Astrocyte (in vitro differentiated cells and primary cell): ENCODE data around the gene P2RY6. TPM values are rescaled to one million over a fixed set of nuclear protein-coding genes. Genes with fewer than 3 reads are reported as not detected.
A peak's percentile ranks its signal among the peaks of the same experiment; 100 is the strongest.

ENCODE experiments used
- DNase-seq: peaks from one replicate; pipeline ENCODE4 v3.0.0-alpha.2; 2010; ENCODE audit warnings: low read depth
- FAIRE-seq: peaks from 2 replicates; lab custom pipeline; 2011; peaks lifted over from hg19 to GRCh38; lab: Jason Lieb, UNC
- H2AFZ ChIP-seq: 2 replicates; pipeline ENCODE4 v1.6.0; 2012; ENCODE audit warnings: low read depth, low read length, inconsistent platforms
- H3K27ac ChIP-seq: 2 replicates; pipeline ENCODE4 v1.5.1; 2011; ENCODE audit warnings: low read depth, low read length, inconsistent platforms
- H3K27me3 ChIP-seq: 2 replicates; pipeline ENCODE4 v1.6.0; 2011; ENCODE audit warnings: low read length, inconsistent platforms; ENCODE audit not compliant: insufficient read depth
- H3K36me3 ChIP-seq: 2 replicates; pipeline ENCODE4 v1.5.1; 2011; ENCODE audit warnings: low read length, inconsistent platforms; ENCODE audit not compliant: insufficient read depth
- H3K4me1 ChIP-seq: 2 replicates; pipeline ENCODE4 v1.5.1; 2011; ENCODE audit warnings: low read length, inconsistent platforms; ENCODE audit not compliant: insufficient read depth
- H3K4me2 ChIP-seq: 2 replicates; pipeline ENCODE4 v1.6.0; 2012; ENCODE audit warnings: low read length, inconsistent platforms
- H3K4me3 ChIP-seq: 2 replicates; pipeline ENCODE4 v1.5.1; 2011; ENCODE audit warnings: low read depth, mild to moderate bottlenecking, low read length, inconsistent platforms; ENCODE audit not compliant: insufficient read depth
- H3K79me2 ChIP-seq: 2 replicates; pipeline ENCODE4 v1.6.0; 2012; ENCODE audit warnings: mild to moderate bottlenecking, low read length, inconsistent platforms; ENCODE audit not compliant: insufficient read depth
- H3K9ac ChIP-seq: 2 replicates; pipeline ENCODE4 v1.6.0; 2012; ENCODE audit warnings: mild to moderate bottlenecking, low read length, inconsistent platforms
- H3K9me3 ChIP-seq: 2 replicates; pipeline ENCODE4 v1.5.1; 2012; ENCODE audit warnings: low read depth, mild to moderate bottlenecking, low read length, inconsistent platforms; ENCODE audit not compliant: insufficient read depth
- H4K20me1 ChIP-seq: 2 replicates; pipeline ENCODE4 v1.6.0; 2012; ENCODE audit warnings: low read length, inconsistent platforms; ENCODE audit not compliant: insufficient read depth
- H3K27ac Mint-ChIP-seq: one replicate; pipeline ENCODE4 v1.8.0; 2021; ENCODE audit warnings: mild to moderate bottlenecking, mixed read lengths; ENCODE audit not compliant: unreplicated experiment
- H3K27me3 Mint-ChIP-seq: one replicate; pipeline ENCODE4 v1.8.0; 2021; ENCODE audit warnings: low read depth, mixed read lengths; ENCODE audit not compliant: unreplicated experiment
- H3K36me3 Mint-ChIP-seq: one replicate; pipeline ENCODE4 v1.8.0; 2021; ENCODE audit warnings: low read depth, mixed read lengths; ENCODE audit not compliant: unreplicated experiment
- H3K4me1 Mint-ChIP-seq: one replicate; pipeline ENCODE4 v1.8.0; 2021; ENCODE audit warnings: low read depth, mixed read lengths; ENCODE audit not compliant: unreplicated experiment
- H3K4me3 Mint-ChIP-seq: one replicate; pipeline ENCODE4 v1.8.0; 2021; ENCODE audit warnings: mild to moderate bottlenecking, moderate library complexity, mixed read lengths; ENCODE audit not compliant: unreplicated experiment
- H3K9me3 Mint-ChIP-seq: one replicate; pipeline ENCODE4 v1.8.0; 2021; ENCODE audit warnings: mild to moderate bottlenecking, mixed read lengths; ENCODE audit not compliant: unreplicated experiment
- EZH2 ChIP-seq: IDR thresholded peaks from 2 replicates; pipeline ENCODE4 v1.6.1; 2012; ENCODE audit warnings: mild to moderate bottlenecking, low read length, inconsistent platforms; ENCODE audit not compliant: insufficient read depth
- total RNA-seq: library from RNA; stranded (reverse); gene quantifications from 2 replicates; pipeline ENCODE4 v1.2.1, GENCODE V29; 2021
- TF ChIP-seq, protein P1 (sequence below): IDR thresholded peaks from 2 replicates; pipeline ENCODE4 v1.5.1; 2011; ENCODE audit warnings: low read depth, mild to moderate bottlenecking, inconsistent platforms, low read length, moderate library complexity; ENCODE audit not compliant: insufficient read depth

The P2RY6 gene
- total RNA-seq, 1 donor from 2014 or later = 0.75 TPM

DNA sequence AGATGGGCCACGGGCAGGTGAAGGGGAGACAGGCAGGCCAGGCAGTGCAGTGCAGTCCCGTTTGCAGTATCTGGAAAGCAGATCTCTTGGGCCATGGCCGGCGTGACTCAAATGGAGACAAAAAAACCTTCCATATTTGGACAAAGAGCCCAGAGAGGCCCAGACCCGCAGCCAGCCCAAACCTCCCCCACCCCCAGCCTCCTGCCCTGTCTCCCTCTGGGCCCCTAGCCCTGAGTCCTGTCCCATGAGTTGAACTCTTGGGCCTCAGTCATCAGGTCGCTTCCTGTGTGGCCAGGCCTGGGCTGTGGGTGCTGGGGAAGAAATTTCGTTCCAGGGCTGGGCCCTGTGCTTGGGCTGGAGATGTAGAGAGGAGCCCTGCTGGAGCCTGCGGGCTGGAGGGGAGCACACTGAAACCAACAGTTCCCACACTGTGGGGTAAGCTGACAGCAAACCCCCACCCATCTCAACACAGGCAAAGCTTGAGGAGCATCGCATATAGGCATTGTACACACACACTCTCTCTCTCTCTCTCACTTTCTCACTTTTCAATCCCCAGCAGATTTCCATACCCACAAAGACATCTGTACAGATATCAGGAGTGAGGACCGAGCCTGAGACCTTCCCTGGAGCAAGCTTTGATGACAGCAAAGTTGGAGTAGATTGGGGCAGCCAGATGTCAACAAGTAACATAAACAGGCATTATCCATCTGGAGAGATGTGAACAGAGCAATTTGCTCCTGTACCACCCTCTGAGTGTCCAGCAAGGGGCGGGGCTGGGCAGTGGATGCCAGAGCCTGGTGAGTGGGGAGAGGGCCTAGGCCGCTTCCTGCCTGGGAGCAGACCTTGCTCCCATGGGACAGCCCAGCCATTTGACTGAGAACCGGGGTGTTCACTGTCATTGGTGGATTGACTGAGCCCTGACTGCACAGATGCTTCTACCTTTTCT lies 53.2 kb downstream of the P2RY6 start:
- no peak for TF ChIP-seq EZH2
- TF ChIP-seq, protein P1, sequence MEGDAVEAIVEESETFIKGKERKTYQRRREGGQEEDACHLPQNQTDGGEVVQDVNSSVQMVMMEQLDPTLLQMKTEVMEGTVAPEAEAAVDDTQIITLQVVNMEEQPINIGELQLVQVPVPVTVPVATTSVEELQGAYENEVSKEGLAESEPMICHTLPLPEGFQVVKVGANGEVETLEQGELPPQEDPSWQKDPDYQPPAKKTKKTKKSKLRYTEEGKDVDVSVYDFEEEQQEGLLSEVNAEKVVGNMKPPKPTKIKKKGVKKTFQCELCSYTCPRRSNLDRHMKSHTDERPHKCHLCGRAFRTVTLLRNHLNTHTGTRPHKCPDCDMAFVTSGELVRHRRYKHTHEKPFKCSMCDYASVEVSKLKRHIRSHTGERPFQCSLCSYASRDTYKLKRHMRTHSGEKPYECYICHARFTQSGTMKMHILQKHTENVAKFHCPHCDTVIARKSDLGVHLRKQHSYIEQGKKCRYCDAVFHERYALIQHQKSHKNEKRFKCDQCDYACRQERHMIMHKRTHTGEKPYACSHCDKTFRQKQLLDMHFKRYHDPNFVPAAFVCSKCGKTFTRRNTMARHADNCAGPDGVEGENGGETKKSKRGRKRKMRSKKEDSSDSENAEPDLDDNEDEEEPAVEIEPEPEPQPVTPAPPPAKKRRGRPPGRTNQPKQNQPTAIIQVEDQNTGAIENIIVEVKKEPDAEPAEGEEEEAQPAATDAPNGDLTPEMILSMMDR = no peak
- H3K9me3 Mint-ChIP-seq = peaks cover 2% of the 10 kb centered on the region
- peaks cover 45% of the 10 kb centered on the region for H4K20me1 ChIP-seq
- peak overlapping the region; percentile 82 for H3K27ac ChIP-seq
- DNase-seq = no peak
- no peak overlapping the region for H2AFZ ChIP-seq
- H3K27ac Mint-ChIP-seq = peak overlapping the region; percentile 98
- no peaks in the 10 kb centered on the region for H3K36me3 ChIP-seq
- H3K4me3 ChIP-seq = no peak overlapping the region
- peaks cover 70% of the 10 kb centered on the region for H3K4me1 Mint-ChIP-seq
- H3K9ac ChIP-seq = peak overlapping the region; percentile 79
- no peaks in the 10 kb centered on the region for H3K27me3 Mint-ChIP-seq
- H3K36me3 Mint-ChIP-seq = peaks cover 2% of the 10 kb centered on the region
- peaks cover 87% of the 10 kb centered on the region for H3K79me2 ChIP-seq
- H3K9me3 ChIP-seq = no peaks in the 10 kb centered on the region
- H3K27me3 ChIP-seq = no peaks in the 10 kb centered on the region
- peaks cover 74% of the 10 kb centered on the region for H3K4me1 ChIP-seq
- peak overlapping the region; percentile 72 for H3K4me2 ChIP-seq
- FAIRE-seq = no peak
- peak overlapping the region; percentile 76 for H3K4me3 Mint-ChIP-seq

DNA sequence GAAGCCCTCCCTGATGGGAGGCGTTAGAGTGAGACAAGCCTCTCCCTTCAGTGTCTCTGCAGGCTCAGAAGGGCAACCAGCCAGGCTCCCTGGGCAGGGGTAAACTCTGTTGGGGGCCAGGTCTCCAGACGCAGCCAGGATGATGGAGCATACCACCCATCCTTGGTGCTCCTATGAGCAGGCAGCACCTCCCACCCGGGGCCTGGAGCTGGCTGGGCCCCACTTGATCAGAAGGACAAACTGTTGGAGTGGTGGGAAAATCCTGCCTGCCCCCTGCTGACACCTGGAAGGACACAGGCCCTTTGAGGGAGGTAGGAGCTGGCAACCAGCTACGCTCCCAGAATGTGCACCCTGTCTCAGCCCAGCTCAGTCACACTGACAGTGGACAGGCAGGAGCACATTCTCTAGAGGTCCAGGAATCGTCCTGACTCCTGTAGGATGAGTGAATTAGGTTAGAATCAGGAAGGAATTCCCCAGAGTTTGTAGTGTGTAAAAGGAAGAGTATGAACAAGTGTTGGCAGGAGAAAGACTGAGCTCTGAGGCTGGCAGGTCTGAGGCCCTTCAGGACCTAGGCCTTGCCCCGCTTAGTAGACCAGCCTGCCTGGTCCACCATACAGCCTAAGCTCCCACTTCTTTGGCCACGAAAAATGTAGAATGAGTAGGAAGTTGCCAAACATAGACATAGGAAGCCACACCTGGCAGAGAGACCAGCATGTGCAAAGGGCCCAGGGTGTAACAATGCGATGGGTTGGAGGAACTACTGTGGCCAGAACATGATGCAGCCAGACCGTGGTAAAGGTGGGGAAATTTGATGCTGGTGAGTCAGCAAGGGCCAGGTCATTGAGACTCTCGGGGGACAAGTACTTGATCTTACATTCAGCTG lies 55.0 kb downstream of the P2RY6 start:
- H3K4me1 ChIP-seq = peaks cover 74% of the 10 kb centered on the region

More for the DNA sequence above, 55.0 kb downstream of the P2RY6 start:
- Histone ChIP-seq H3K27ac (peak overlapping the region; percentile 20), H3K4me2 (peak overlapping the region; percentile 21), H3K27me3 (no peaks in the 10 kb centered on the region), H3K4me3 (no peak overlapping the region), H2AFZ (no peak overlapping the region), H3K9ac (no peak overlapping the region), H3K36me3 (no peaks in the 10 kb centered on the region), H4K20me1 (peaks cover 55% of the 10 kb centered on the region), H3K9me3 (no peaks in the 10 kb centered on the region), H3K79me2 (peaks cover 88% of the 10 kb centered on the region)
- DNase-seq (peak; percentile 76), FAIRE-seq (no peak)
- TF ChIP-seq, protein P1 = no peak
- TF ChIP-seq EZH2 = no peak
- no peak overlapping the region for H3K27ac Mint-ChIP-seq
- H3K36me3 Mint-ChIP-seq = peaks cover 2% of the 10 kb centered on the region
- no peaks in the 10 kb centered on the region for H3K27me3 Mint-ChIP-seq
- H3K9me3 Mint-ChIP-seq = peaks cover 2% of the 10 kb centered on the region
- peaks cover 70% of the 10 kb centered on the region for H3K4me1 Mint-ChIP-seq
- H3K4me3 Mint-ChIP-seq = peak overlapping the region; percentile 14
